Uterus (tissue), 4 donors: ENCODE measurements around the gene CUBN. TPM values are rescaled to one million over a fixed set of nuclear protein-coding genes. Genes with fewer than 3 reads are reported as not detected.

Experiments
- DNase-seq, 2 donors: peaks; one replicate each; pipeline ENCODE4 v3.0.0-alpha.2; 2019 to 2020
- H3K27ac ChIP-seq, 2 donors: fragments of 200-600 bp; sonication (generic); 1 replicate in 1 of 2; 2 replicates in 1 of 2; pipeline ENCODE4 v1.5.1; 2016 to 2018
- H3K27me3 ChIP-seq, 2 donors: fragments of 200-600 bp; sonication (generic); one replicate each; pipeline ENCODE4 v1.5.1; 2018 to 2019; ENCODE audit warnings: control low read depth in 1 of 2
- H3K36me3 ChIP-seq, 2 donors: fragments of 200-600 bp; sonication (generic); one replicate each; pipeline ENCODE4 v1.5.1; 2019; ENCODE audit warnings: control low read depth in 1 of 2
- H3K4me1 ChIP-seq, 2 donors: fragments of 200-600 bp; sonication (generic); one replicate each; pipeline ENCODE4 v1.5.1; 2018 to 2019; ENCODE audit warnings: control low read depth in 1 of 2
- H3K4me3 ChIP-seq, 2 donors: fragments of 200-600 bp; sonication (generic); 1 replicate in 1 of 2; 2 replicates in 1 of 2; pipeline ENCODE4 v1.5.1; 2018 to 2019; ENCODE audit warnings: mild to moderate bottlenecking in 1 of 2
- H3K9me3 ChIP-seq, 2 donors: fragments of 200-600 bp; sonication (generic); one replicate each; pipeline ENCODE4 v1.5.1; 2019; ENCODE audit warnings: control low read depth in 1 of 2
- POLR2A ChIP-seq, 2 donors: fragments of 450-650 bp; IDR thresholded peaks; one replicate each; pipeline ENCODE4 v1.6.1; 2016; ENCODE audit warnings: antibody characterized with exemption in 2 of 2, mild to moderate bottlenecking in 1 of 2, moderate library complexity in 1 of 2
- intact Hi-C: fragments of 100-400 bp; cut with DNase I; formaldehyde crosslinking; loops from one replicate; pipeline ENCODE4 v1.15.1; 2023; ENCODE audit warnings: low total_unique reads
- total RNA-seq, 4 donors: library from RNA; depleted of rRNA in 3 of 4; stranded (reverse); fragments of >200 nt in 3 of 4; gene quantifications; one replicate each; pipeline versions ENCODE4 v1.1.0 to v1.2.4, GENCODE V29; 2014 to 2023
- TF ChIP-seq, protein P1 (sequence below), 4 experiments: fragments of 200-600 bp in 2 of 4; fragments of 450-650 bp in 2 of 4; sonication (generic) in 2 of 4; IDR thresholded peaks; one replicate each; pipeline ENCODE4 v1.5.1; 2016 to 2019; ENCODE audit warnings: antibody characterized with exemption in 4 of 4, mild to moderate bottlenecking in 2 of 4, moderate library complexity in 1 of 4
- donor health status: DM: yes; HTN: yes; CAD: no.

Gene CUBN
- total RNA-seq, 4 donors from 2014 or later: 3.5 to 9.5 (median 5.1) TPM

DNA sequence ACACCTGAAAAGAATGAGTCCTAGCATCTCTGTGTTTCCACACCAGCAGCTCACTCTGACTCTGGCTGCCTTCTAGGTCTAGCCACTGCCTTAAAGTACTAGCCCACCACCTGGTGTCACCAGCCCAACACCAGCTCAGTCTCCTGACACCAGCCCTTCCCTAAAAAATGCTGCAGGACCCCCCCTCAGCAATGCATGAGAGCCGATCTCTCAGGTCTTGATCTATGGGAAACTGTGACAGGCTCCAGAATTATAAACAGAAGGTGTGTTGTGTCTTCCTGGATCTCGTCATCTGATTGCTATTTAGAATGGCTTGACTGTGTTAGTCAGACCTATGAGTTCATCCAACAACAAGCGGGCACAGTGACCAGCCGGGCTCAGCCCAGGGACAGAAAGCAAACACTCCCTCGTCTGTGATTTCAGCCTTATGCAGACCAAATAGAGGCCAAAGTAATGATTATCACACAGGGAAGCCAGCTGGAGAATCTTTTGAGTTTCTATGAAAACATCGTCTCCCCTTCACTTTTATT, 66.6 kb downstream of the CUBN start:
- DNase-seq: peak; percentile 36 to 43
- H3K9me3 ChIP-seq: no peaks in the 10 kb centered on the region

DNA sequence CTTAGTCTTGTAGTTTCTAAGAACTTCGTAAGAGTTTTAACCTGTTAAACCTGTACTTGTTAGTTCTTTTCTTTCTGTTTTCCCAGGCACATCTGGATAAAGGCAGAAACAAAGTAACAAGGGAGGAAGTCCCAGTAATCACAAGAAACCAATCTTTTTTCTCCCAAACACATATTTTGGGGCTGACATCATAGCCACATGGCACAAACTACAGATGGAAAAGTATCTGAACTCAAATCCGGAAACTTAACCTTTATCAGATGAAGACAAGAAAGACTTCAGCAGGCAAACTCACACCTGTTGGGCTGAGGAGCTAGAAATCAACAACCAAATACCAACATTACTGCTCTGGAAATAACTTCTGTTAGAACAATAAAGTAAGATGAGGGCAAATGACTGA, 67.1 kb downstream of the CUBN start:
- Histone ChIP-seq H3K27me3 (no peaks in the 10 kb centered on the region), H3K4me3 (no peak overlapping the region), H3K4me1 (no peaks in the 10 kb centered on the region), H3K9me3 (no peaks in the 10 kb centered on the region), H3K27ac (peak overlapping the region; percentile 79 to 81), H3K36me3 (no peaks in the 10 kb centered on the region)
- intact Hi-C loops: no loop called here
- TF ChIP-seq POLR2A (IDR thresholded peaks at IDR 0.05): no peak
- TF ChIP-seq, protein P1, sequence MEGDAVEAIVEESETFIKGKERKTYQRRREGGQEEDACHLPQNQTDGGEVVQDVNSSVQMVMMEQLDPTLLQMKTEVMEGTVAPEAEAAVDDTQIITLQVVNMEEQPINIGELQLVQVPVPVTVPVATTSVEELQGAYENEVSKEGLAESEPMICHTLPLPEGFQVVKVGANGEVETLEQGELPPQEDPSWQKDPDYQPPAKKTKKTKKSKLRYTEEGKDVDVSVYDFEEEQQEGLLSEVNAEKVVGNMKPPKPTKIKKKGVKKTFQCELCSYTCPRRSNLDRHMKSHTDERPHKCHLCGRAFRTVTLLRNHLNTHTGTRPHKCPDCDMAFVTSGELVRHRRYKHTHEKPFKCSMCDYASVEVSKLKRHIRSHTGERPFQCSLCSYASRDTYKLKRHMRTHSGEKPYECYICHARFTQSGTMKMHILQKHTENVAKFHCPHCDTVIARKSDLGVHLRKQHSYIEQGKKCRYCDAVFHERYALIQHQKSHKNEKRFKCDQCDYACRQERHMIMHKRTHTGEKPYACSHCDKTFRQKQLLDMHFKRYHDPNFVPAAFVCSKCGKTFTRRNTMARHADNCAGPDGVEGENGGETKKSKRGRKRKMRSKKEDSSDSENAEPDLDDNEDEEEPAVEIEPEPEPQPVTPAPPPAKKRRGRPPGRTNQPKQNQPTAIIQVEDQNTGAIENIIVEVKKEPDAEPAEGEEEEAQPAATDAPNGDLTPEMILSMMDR (IDR thresholded peaks at IDR 0.05): no peak
- no peak for DNase-seq

More for the DNA sequence above, 66.6 kb downstream of the CUBN start:
- intact Hi-C loops: no loop called here
- Histone ChIP-seq H3K36me3 (no peaks in the 10 kb centered on the region), H3K27ac (peak overlapping the region; percentile 79 to 81), H3K27me3 (no peaks in the 10 kb centered on the region), H3K4me1 (no peaks in the 10 kb centered on the region), H3K4me3 (no peak overlapping the region)
- TF ChIP-seq, protein P1 (IDR thresholded peaks at IDR 0.05): no peak
- no peak for TF ChIP-seq POLR2A (IDR thresholded peaks at IDR 0.05)

DNA sequence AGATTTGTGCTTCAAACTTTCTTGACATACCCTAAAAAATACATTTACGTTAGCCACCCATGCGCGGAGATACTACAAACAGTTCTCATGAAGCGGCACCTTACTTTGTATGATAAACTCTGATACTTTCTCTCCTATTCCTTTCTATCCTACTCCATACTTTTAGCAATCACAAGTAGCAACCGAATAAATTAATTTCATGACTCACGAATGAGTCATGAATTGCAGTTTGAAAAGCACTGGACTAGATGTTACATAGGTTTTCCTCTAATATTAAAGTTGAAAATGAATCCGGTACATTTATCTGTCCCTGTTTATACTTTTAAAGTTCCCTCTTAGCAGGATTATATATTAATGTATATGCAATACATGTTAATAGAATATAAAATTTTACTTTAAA, 67.6 kb downstream of the CUBN start:
- H3K4me1 ChIP-seq: no peaks in the 10 kb centered on the region
- no peaks in the 10 kb centered on the region for H3K9me3 ChIP-seq
- H3K27me3 ChIP-seq: no peaks in the 10 kb centered on the region
- TF ChIP-seq POLR2A (IDR thresholded peaks at IDR 0.05): no peak
- TF ChIP-seq, protein P1 (IDR thresholded peaks at IDR 0.05): no peak
- no peak for DNase-seq
- intact Hi-C loops: no loop called here
- H3K27ac ChIP-seq: peak overlapping the region; percentile 79 to 81
- no peaks in the 10 kb centered on the region for H3K36me3 ChIP-seq
- H3K4me3 ChIP-seq: no peak overlapping the region

DNA sequence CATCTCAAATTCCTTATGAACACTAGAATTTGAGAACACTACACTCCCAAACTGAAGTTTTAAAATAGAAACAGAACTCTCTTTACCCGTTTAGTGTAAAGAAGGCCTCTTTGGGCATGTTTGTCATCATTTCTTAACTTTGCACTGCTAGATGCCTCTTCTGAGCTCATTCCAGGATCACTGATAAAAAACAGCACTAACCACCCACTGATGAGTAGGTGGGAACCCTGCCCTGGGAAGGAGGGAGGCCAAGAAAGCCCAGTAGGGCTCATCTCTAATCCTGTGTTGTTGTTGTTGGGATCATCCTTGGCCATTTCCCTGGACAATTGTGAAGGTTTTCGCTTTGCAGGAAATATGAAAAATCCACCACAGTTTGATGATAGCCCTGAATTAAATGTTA, 68.2 kb downstream of the CUBN start:
- no peak for TF ChIP-seq POLR2A (IDR thresholded peaks at IDR 0.05)
- TF ChIP-seq, protein P1 (IDR thresholded peaks at IDR 0.05): no peak
- intact Hi-C loops: no loop called here
- H3K4me3 ChIP-seq: no peak overlapping the region
- H3K9me3 ChIP-seq: no peaks in the 10 kb centered on the region
- no peak for DNase-seq
- no peaks in the 10 kb centered on the region for H3K36me3 ChIP-seq
- H3K4me1 ChIP-seq: no peaks in the 10 kb centered on the region
- H3K27me3 ChIP-seq: no peaks in the 10 kb centered on the region
- H3K27ac ChIP-seq: peak overlapping the region; percentile 79 to 81

DNA sequence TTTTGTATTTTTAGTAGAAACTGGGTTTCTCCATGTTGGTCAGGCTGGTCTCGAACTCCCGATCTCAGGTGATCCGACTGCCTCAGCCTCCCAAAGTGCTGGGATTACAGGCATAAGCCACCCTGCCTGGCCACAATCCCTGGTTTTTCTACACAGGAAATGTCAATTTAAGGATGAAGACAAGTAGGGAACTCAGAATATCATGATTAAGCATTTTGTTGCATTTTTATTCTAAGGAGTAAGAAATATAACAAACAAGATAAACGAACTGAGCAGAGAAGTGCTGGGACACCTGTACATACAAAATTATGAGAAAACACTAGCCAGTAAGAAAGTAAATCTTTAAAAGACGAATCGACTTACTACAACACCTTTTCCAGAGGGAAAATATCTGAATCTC, 69.3 kb downstream of the CUBN start:
- Histone ChIP-seq H3K27me3 (no peaks in the 10 kb centered on the region), H3K4me1 (no peaks in the 10 kb centered on the region), H3K36me3 (no peaks in the 10 kb centered on the region), H3K27ac (no peak overlapping the region), H3K4me3 (no peak overlapping the region), H3K9me3 (no peaks in the 10 kb centered on the region)
- TF ChIP-seq POLR2A (IDR thresholded peaks at IDR 0.05): no peak
- TF ChIP-seq, protein P1 (IDR thresholded peaks at IDR 0.05): no peak
- intact Hi-C loops: no loop called here
- DNase-seq: no peak
